ENCODE data around the gene TMEM150C. TPM values are rescaled to one million over a fixed set of nuclear protein-coding genes. Genes with fewer than 3 reads are reported as not detected.

The TMEM150C gene
- total and polyA plus RNA-seq, 2 of the 8 experiments (the other 6 are each of a cell fraction or from before 2014, with no cell fraction given): 1.5 to 1.7 TPM

GRCh38 chr4:82447886-82448285 is 113.9 kb downstream of the TMEM150C start:
- no peak overlapping the region for H2BK120ac ChIP-seq (replicated peaks; ENCODE audit: low read depth, low read length)
- H2AFZ ChIP-seq (ENCODE audit: low read length): no peak overlapping the region
- no peak overlapping the region for H4K91ac ChIP-seq (replicated peaks; ENCODE audit: insufficient read length, low read length)
- no peaks in the 10 kb centered on the region for H3K27me3 ChIP-seq (replicated peaks in 1 of 4; ENCODE audit: control insufficient read depth in 3 of 4, extremely low read depth in 1 of 4, insufficient read depth in 3 of 4, low read length in 3 of 4)
- POLR2A ChIA-PET (ENCODE audit: partially characterized antibody): interaction anchor here (2.3 to 4.2 kb wide), 2 partner anchors 17 to 19 kb away, joined by 6 to 21 read pairs; partner anchors contain the start of gene HNRNPDL
- H2BK15ac ChIP-seq (ENCODE audit: low read length): no peak overlapping the region
- no peak overlapping the region for H4K5ac ChIP-seq (ENCODE audit: insufficient read length, low read depth, low read length)
- no peak overlapping the region for H3K18ac ChIP-seq (ENCODE audit: extremely low read depth, low read length)
- peaks cover 8 to 83% of the 10 kb centered on the region in 2 experiments for H3K79me2 ChIP-seq (ENCODE audit: control insufficient read depth in 1 of 2, insufficient read depth in 2 of 2, low read length in 2 of 2)
- no peak overlapping the region for H3K4ac ChIP-seq (replicated peaks; ENCODE audit: insufficient read length, low read depth, low read length)
- H3K4me3 ChIP-seq (ENCODE audit: extremely low read depth in 1 of 4, insufficient read depth in 2 of 4, low read depth in 3 of 4, low read length in 4 of 4): no peak overlapping the region
- no peaks in the 10 kb centered on the region for H3K23me2 ChIP-seq (ENCODE audit: low read depth, low read length)
- H3K9ac ChIP-seq (replicated peaks in 1 of 4; ENCODE audit: extremely low read depth in 1 of 4, low read depth in 3 of 4, low read length in 3 of 4): no peak overlapping the region
- H4K20me1 ChIP-seq (replicated peaks in 1 of 2; ENCODE audit: control insufficient read depth in 1 of 2, insufficient read depth in 2 of 2, low read length in 2 of 2): peaks cover 3 to 7% of the 10 kb centered on the region in 2 experiments
- CTCF ChIA-PET (ENCODE audit: partially characterized antibody): interaction anchor here (2.1 kb wide), 1 partner anchor 12 kb away, joined by 4 read pairs; no protein-coding TSS in a partner anchor
- H2AK5ac ChIP-seq (ENCODE audit: low read depth, low read length): no peak overlapping the region
- no peaks in the 10 kb centered on the region for H3K4me1 ChIP-seq (replicated peaks in 1 of 4; ENCODE audit: control insufficient read depth in 3 of 4, insufficient read depth in 4 of 4, low read length in 3 of 4)
- no peaks in the 10 kb centered on the region for H3K9me3 ChIP-seq (ENCODE audit: insufficient read depth in 2 of 2, low read depth in 1 of 2, low read length in 1 of 2)
- no peak overlapping the region for H3K27ac ChIP-seq (ENCODE audit: low read depth, low read length)
- H2BK5ac ChIP-seq (ENCODE audit: low read depth, low read length): no peak overlapping the region
- H3K56ac ChIP-seq (replicated peaks; ENCODE audit: insufficient read length, low read depth, low read length): no peak overlapping the region
- TF ChIP-seq HDAC6 (IDR thresholded peaks at IDR 0.05; ENCODE audit: low read depth, low read length) (no peak), NANOG (IDR thresholded peaks at IDR 0.05; ENCODE audit: insufficient read depth, low read depth, low read length, poor library complexity, severe bottlenecking) (no peak)
- no peak overlapping the region for H4K8ac ChIP-seq (ENCODE audit: extremely low read depth, insufficient read depth, low read length)
- no peak overlapping the region for H2BK12ac ChIP-seq (ENCODE audit: low read depth, low read length)
- no peak for DNase-seq (ENCODE audit: low read depth in 1 of 2, low spot score in 2 of 2)
- no peak overlapping the region for H2BK20ac ChIP-seq (ENCODE audit: low read length)
- peaks cover 8% of the 10 kb centered on the region for H3K79me1 ChIP-seq (ENCODE audit: low read depth, low read length)
- no peak overlapping the region for H3K23ac ChIP-seq (ENCODE audit: insufficient read length)
- no peak overlapping the region for H3K4me2 ChIP-seq (ENCODE audit: insufficient read depth in 1 of 2, low read depth in 2 of 2, low read length in 2 of 2)
- 100% methylated on average over 1 of the region's 1 CpG; no CpG with 5 or more reads in 1 of the 2 experiments for WGBS, 2 experiments (ENCODE audit: extremely low coverage in 1 of 2, insufficient coverage in 1 of 2, insufficient read length in 1 of 2, insufficient replicate concordance in 2 of 2, low coverage in 1 of 2, low lambda C conversion rate in 2 of 2, missing lambda C conversion rate in 1 of 2)
- peaks cover 15 to 47% (median 38%) of the 10 kb centered on the region in 4 experiments for H3K36me3 ChIP-seq (ENCODE audit: control insufficient read depth in 2 of 4, insufficient read depth in 4 of 4, low read length in 3 of 4)
- no peak for FAIRE-seq
- H3K14ac ChIP-seq (ENCODE audit: insufficient read length): no peak overlapping the region

Data from H1 (cell line).